Subcutaneous abdominal adipose tissue (tissue), 5 donors: Measurements from ENCODE around the gene PSEN1.
A peak's percentile ranks its signal among the peaks of the same experiment; 100 is the strongest.

Experiments
- H3K27ac ChIP-seq: one replicate; pipeline ENCODE4 v1.7.0; 2013; ENCODE audit warnings: low read depth, mild to moderate bottlenecking, inconsistent platforms, low read length, moderate library complexity
- H3K27me3 ChIP-seq, 5 donors: one replicate each; pipeline ENCODE4 v1.7.0; 2013; ENCODE audit warnings: low read length in 5 of 5, inconsistent platforms in 1 of 5; ENCODE audit not compliant: control insufficient read depth in 5 of 5, insufficient read depth in 4 of 5
- H3K36me3 ChIP-seq, 5 donors: one replicate each; pipeline ENCODE4 v1.7.0; 2013; ENCODE audit warnings: low read length in 5 of 5; ENCODE audit not compliant: control insufficient read depth in 5 of 5, insufficient read depth in 5 of 5
- H3K4me1 ChIP-seq, 5 donors: one replicate each; pipeline ENCODE4 v1.7.0; 2013; ENCODE audit warnings: low read length in 5 of 5, mild to moderate bottlenecking in 3 of 5, moderate library complexity in 1 of 5; ENCODE audit not compliant: control insufficient read depth in 5 of 5, insufficient read depth in 5 of 5
- H3K4me3 ChIP-seq, 5 donors: one replicate each; pipeline ENCODE4 v1.7.0; 2013; ENCODE audit warnings: low read length in 5 of 5, low read depth in 1 of 5
- H3K9ac ChIP-seq, 5 donors: one replicate each; pipeline ENCODE4 v1.7.0; 2013; ENCODE audit warnings: low read length in 5 of 5, mild to moderate bottlenecking in 4 of 5, moderate library complexity in 3 of 5
- H3K9me3 ChIP-seq, 5 donors: one replicate each; pipeline ENCODE4 v1.7.0; 2013; ENCODE audit warnings: low read length in 5 of 5; ENCODE audit not compliant: control insufficient read depth in 5 of 5
- donor health status: healthy.
- donor health status: healthy.
- donor health status: healthy.
- donor health status: healthy.
- donor health status: healthy.

Gene PSEN1

GRCh38 chr14:73241481-73242165 lies 105.3 kb downstream of the PSEN1 start:
- H3K27ac ChIP-seq = no peak overlapping the region
- H3K4me1 ChIP-seq = peaks cover 9 to 70% (median 53%) of the 10 kb centered on the region in 5 donors
- H3K9me3 ChIP-seq = no peaks in the 10 kb centered on the region
- no peak overlapping the region for H3K9ac ChIP-seq
- H3K4me3 ChIP-seq = no peak overlapping the region
- no peaks in the 10 kb centered on the region for H3K36me3 ChIP-seq
- peaks cover 0 to 21% (median 11%) of the 10 kb centered on the region in 5 donors for H3K27me3 ChIP-seq

GRCh38 chr14:73242357-73242901 lies 106.1 kb downstream of the PSEN1 start:
- Histone ChIP-seq H3K27me3 (peaks cover 0 to 15% (median 6%) of the 10 kb centered on the region in 5 donors), H3K27ac (no peak overlapping the region)

GRCh38 chr14:73243341-73243740 lies 107.0 kb downstream of the PSEN1 start:
- Histone ChIP-seq H3K4me1 (peaks cover 6 to 60% (median 46%) of the 10 kb centered on the region in 5 donors), H3K9ac (peak overlapping the region in 1 of 5 donors; percentile 16), H3K27me3 (peaks cover 0 to 8% (median 3%) of the 10 kb centered on the region in 5 donors), H3K4me3 (no peak overlapping the region), H3K27ac (no peak overlapping the region), H3K9me3 (no peaks in the 10 kb centered on the region), H3K36me3 (no peaks in the 10 kb centered on the region)

More at GRCh38 chr14:73242357-73242901, 106.1 kb downstream of the PSEN1 start:
- Histone ChIP-seq H3K4me3 (peak overlapping the region in 1 of 5 donors; percentile 22), H3K9me3 (no peaks in the 10 kb centered on the region), H3K9ac (peak overlapping the region in 1 of 5 donors; percentile 63), H3K4me1 (peaks cover 6 to 65% (median 54%) of the 10 kb centered on the region in 5 donors), H3K36me3 (no peaks in the 10 kb centered on the region)

GRCh38 chr14:73243748-73244147 lies 107.4 kb downstream of the PSEN1 start:
- peaks cover 0 to 7% (median 0%) of the 10 kb centered on the region in 5 donors for H3K27me3 ChIP-seq
- H3K36me3 ChIP-seq = no peaks in the 10 kb centered on the region
- no peak overlapping the region for H3K27ac ChIP-seq
- peak overlapping the region in 1 of 5 donors; percentile 16 for H3K9ac ChIP-seq
- no peaks in the 10 kb centered on the region for H3K9me3 ChIP-seq
- no peak overlapping the region for H3K4me3 ChIP-seq
- H3K4me1 ChIP-seq = peaks cover 6 to 56% (median 42%) of the 10 kb centered on the region in 5 donors

GRCh38 chr14:73244541-73245290 lies 108.4 kb downstream of the PSEN1 start:
- H3K36me3 ChIP-seq = no peaks in the 10 kb centered on the region
- H3K27ac ChIP-seq = no peak overlapping the region
- H3K4me3 ChIP-seq = peak overlapping the region in 3 of 5 donors; percentile 57 to 70 (median 68)
- no peaks in the 10 kb centered on the region for H3K9me3 ChIP-seq
- peaks cover 0 to 5% (median 0%) of the 10 kb centered on the region in 5 donors for H3K27me3 ChIP-seq
- peaks cover 3 to 46% (median 32%) of the 10 kb centered on the region in 5 donors for H3K4me1 ChIP-seq
- no peak overlapping the region for H3K9ac ChIP-seq

- no peaks in the 10 kb centered on the region for H3K9me3 ChIP-seq
- H3K27me3 ChIP-seq = peaks cover 0 to 5% (median 0%) of the 10 kb centered on the region in 5 donors
- peaks cover 3 to 38% (median 27%) of the 10 kb centered on the region in 5 donors for H3K4me1 ChIP-seq
- peaks cover 0 to 2% (median 0%) of the 10 kb centered on the region in 5 donors for H3K36me3 ChIP-seq
- H3K9ac ChIP-seq = peak overlapping the region in 4 of 5 donors; percentile 20 to 79 (median 54)
- H3K4me3 ChIP-seq = peak overlapping the region; percentile 36 to 70 (median 59)
- H3K27ac ChIP-seq = no peak overlapping the region
These were observed 109.4 kb downstream of the PSEN1 start for GRCh38 chr14:73245480-73246325.

GRCh38 chr14:73246387-73247150 lies 110.3 kb downstream of the PSEN1 start:
- peak overlapping the region; percentile 36 to 70 (median 59) for H3K4me3 ChIP-seq

GRCh38 chr14:73248108-73248868 lies 112.0 kb downstream of the PSEN1 start:
- Histone ChIP-seq H3K27ac (no peak overlapping the region), H3K9ac (no peak overlapping the region), H3K4me1 (peaks cover 0 to 22% (median 16%) of the 10 kb centered on the region in 5 donors), H3K9me3 (no peaks in the 10 kb centered on the region), H3K36me3 (peaks cover 0 to 8% (median 0%) of the 10 kb centered on the region in 5 donors), H3K4me3 (no peak overlapping the region), H3K27me3 (no peaks in the 10 kb centered on the region)

More at GRCh38 chr14:73246387-73247150, 110.3 kb downstream of the PSEN1 start:
- Histone ChIP-seq H3K9me3 (no peaks in the 10 kb centered on the region), H3K27ac (no peak overlapping the region), H3K4me1 (peaks cover 3 to 29% (median 27%) of the 10 kb centered on the region in 5 donors), H3K27me3 (no peaks in the 10 kb centered on the region), H3K36me3 (peaks cover 0 to 8% (median 0%) of the 10 kb centered on the region in 5 donors), H3K9ac (peak overlapping the region in 2 of 5 donors; percentile 55 to 79)
